Ishikawa (cell line): ENCODE results near the gene DHDH.

Source experiments
- CEBPB ChIP-seq: IDR thresholded peaks from 2 replicates; pipeline ENCODE4 v1.6.1; 2012
- CREB1 ChIP-seq: IDR thresholded peaks from 2 replicates; pipeline ENCODE4 v1.6.1; 2012; ENCODE audit warnings: low read depth
- EGR1 ChIP-seq: IDR thresholded peaks from 2 replicates; pipeline ENCODE4 v1.6.1; 2012
- EP300 ChIP-seq: IDR thresholded peaks from 2 replicates; pipeline ENCODE4 v1.6.1; 2012; ENCODE audit warnings: borderline replicate concordance
- FOXM1 ChIP-seq: IDR thresholded peaks from 2 replicates; pipeline ENCODE4 v1.6.1; 2012; ENCODE audit warnings: low read depth, borderline replicate concordance
- NFIC ChIP-seq: IDR thresholded peaks from 2 replicates; pipeline ENCODE4 v1.6.1; 2012
- RAD21 ChIP-seq: IDR thresholded peaks from 2 replicates; pipeline ENCODE4 v1.6.1; 2012; ENCODE audit warnings: low read depth
- TAF1 ChIP-seq: IDR thresholded peaks from 2 replicates; pipeline ENCODE4 v1.6.1; 2012; ENCODE audit warnings: low read depth, mild to moderate bottlenecking
- TCF12 ChIP-seq: IDR thresholded peaks from 2 replicates; pipeline ENCODE4 v1.6.1; 2012; ENCODE audit warnings: low read depth
- TEAD4 ChIP-seq: IDR thresholded peaks from 2 replicates; pipeline ENCODE4 v1.6.1; 2012
- YY1 ChIP-seq: IDR thresholded peaks from 2 replicates; pipeline ENCODE4 v1.6.1; 2012; ENCODE audit warnings: low read depth
- ZBTB7A ChIP-seq: IDR thresholded peaks from 2 replicates; pipeline ENCODE4 v1.6.1; 2012; ENCODE audit warnings: low read depth
- TF ChIP-seq, protein P1 (sequence below): IDR thresholded peaks from 2 replicates; pipeline ENCODE4 v1.6.1; 2012
- TF ChIP-seq, protein P2 (sequence below): IDR thresholded peaks from 2 replicates; pipeline ENCODE4 v1.6.1; 2012; ENCODE audit warnings: low read depth, mild to moderate bottlenecking
- TF ChIP-seq, protein P3 (sequence below): IDR thresholded peaks from 2 replicates; pipeline ENCODE4 v1.6.1; 2012

The DHDH gene

DNA sequence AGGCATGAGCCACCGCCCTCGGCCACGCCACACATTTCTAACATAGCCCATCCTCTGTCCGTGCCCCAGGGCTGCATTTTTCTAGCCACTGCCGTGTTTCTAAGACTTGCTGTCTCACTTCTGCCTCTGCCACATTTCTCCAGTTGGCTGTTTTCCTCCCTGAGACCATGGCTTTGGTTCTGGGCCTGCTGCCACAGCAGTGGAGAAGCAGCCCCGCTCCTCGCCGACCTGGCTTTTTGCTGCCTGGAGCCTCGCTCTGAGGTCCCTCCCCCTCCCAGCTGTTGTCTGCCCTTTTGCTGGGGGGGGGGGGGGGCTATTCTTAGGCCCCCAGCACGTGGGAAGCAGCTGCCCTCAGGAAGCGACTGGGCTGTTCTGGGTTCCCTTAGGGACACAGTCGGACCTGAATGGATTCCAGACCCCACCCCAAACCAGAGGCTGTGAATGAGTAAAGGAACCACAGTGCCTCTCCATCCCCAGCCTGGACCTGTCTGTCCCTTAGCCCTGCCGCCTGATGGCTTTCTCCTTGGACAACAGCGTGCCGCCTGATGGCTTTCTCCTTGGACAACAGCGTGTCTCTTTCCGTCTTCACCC, 56.3 kb downstream of the DHDH start:
- no peak for TF ChIP-seq CEBPB
- no peak for TF ChIP-seq EGR1
- no peak for TF ChIP-seq FOXM1
- TF ChIP-seq CREB1, result no peak
- no peak for TF ChIP-seq TCF12
- no peak for TF ChIP-seq RAD21
- TF ChIP-seq, protein P1, sequence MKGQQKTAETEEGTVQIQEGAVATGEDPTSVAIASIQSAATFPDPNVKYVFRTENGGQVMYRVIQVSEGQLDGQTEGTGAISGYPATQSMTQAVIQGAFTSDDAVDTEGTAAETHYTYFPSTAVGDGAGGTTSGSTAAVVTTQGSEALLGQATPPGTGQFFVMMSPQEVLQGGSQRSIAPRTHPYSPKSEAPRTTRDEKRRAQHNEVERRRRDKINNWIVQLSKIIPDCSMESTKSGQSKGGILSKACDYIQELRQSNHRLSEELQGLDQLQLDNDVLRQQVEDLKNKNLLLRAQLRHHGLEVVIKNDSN, result no peak
- TF ChIP-seq, protein P2, sequence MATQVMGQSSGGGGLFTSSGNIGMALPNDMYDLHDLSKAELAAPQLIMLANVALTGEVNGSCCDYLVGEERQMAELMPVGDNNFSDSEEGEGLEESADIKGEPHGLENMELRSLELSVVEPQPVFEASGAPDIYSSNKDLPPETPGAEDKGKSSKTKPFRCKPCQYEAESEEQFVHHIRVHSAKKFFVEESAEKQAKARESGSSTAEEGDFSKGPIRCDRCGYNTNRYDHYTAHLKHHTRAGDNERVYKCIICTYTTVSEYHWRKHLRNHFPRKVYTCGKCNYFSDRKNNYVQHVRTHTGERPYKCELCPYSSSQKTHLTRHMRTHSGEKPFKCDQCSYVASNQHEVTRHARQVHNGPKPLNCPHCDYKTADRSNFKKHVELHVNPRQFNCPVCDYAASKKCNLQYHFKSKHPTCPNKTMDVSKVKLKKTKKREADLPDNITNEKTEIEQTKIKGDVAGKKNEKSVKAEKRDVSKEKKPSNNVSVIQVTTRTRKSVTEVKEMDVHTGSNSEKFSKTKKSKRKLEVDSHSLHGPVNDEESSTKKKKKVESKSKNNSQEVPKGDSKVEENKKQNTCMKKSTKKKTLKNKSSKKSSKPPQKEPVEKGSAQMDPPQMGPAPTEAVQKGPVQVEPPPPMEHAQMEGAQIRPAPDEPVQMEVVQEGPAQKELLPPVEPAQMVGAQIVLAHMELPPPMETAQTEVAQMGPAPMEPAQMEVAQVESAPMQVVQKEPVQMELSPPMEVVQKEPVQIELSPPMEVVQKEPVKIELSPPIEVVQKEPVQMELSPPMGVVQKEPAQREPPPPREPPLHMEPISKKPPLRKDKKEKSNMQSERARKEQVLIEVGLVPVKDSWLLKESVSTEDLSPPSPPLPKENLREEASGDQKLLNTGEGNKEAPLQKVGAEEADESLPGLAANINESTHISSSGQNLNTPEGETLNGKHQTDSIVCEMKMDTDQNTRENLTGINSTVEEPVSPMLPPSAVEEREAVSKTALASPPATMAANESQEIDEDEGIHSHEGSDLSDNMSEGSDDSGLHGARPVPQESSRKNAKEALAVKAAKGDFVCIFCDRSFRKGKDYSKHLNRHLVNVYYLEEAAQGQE, result no peak
- no peak for TF ChIP-seq TAF1
- no peak for TF ChIP-seq TEAD4
- TF ChIP-seq, protein P3, sequence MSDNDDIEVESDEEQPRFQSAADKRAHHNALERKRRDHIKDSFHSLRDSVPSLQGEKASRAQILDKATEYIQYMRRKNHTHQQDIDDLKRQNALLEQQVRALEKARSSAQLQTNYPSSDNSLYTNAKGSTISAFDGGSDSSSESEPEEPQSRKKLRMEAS, result no peak

DNA sequence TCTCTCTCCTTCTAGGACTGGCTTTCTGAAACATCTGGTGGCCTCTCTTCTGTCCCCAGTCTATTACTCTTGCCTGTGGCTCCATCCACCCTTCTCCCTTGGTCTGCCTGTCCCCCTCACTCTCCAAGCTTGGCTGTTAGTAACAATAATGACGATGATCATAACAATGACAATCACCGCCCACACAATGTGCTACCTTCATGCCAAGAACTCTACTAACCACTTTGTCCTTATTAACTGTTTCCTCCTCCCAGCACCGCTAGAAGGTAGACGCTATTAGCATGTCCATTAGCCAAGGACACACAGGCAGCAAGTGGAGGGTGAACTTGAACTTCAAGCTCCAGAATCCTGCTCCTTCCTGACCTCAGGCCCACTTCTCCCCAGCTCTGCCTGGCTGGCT, 56.9 kb downstream of the DHDH start:
- TF ChIP-seq, protein P3, result no peak
- TF ChIP-seq, protein P2, result no peak
- no peak for TF ChIP-seq ZBTB7A
- no peak for TF ChIP-seq EGR1
- no peak for TF ChIP-seq EP300
- TF ChIP-seq CEBPB, result no peak
- TF ChIP-seq TCF12, result no peak
- TF ChIP-seq RAD21, result no peak
- TF ChIP-seq TAF1, result no peak
- TF ChIP-seq CREB1, result no peak
- no peak for TF ChIP-seq TEAD4
- no peak for TF ChIP-seq FOXM1
- TF ChIP-seq, protein P1, result no peak
- TF ChIP-seq NFIC, result no peak
- TF ChIP-seq YY1, result no peak

DNA sequence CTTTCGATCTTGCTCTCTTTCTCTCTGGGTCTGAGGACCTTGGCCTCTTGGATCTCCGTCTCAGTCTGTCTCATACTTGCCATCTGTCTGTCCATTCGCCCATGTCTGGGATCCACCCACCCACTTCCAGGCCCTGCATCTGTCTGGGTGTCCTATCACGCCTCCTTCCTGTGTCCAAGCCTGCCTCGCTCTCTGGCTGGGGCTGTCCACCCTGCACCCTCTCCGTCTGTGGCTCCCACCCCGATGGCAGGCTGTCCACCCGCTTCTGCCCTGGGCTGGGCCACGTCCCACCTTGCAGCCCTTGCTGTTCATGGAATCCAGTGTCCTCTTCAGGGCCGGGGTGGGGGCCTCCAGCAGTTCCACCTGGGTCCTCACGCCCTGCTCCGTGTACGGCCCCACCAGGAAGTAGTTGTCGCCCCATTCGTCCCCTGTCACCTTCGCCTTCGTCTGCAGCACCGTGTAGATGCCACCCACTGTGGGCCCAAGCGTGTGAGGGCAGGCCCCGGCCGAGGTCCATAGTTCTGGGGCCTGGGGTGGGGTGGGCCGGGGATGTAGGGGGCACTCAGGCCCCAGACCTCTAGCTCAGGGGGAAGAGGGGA, 57.6 kb downstream of the DHDH start:
- TF ChIP-seq YY1 (no peak), RAD21 (no peak), TCF12 (no peak), CREB1 (no peak), CEBPB (no peak), TEAD4 (no peak), EP300 (no peak), TAF1 (no peak)
- TF ChIP-seq, protein P2, result no peak
- TF ChIP-seq, protein P1, result no peak
- TF ChIP-seq, protein P3, result no peak
